Retina (tissue), 1 donor: ENCODE results near the gene FBXO17.

Source experiments
- DNase-seq: peaks from one replicate; pipeline ENCODE4 v3.0.0-alpha.2; 2016

Gene FBXO17

GRCh38 chr19:38915329-38916321 lies 59.9 kb downstream of the FBXO17 start:
- DNase-seq, result no peak

GRCh38 chr19:38913958-38914357 lies 61.6 kb downstream of the FBXO17 start:
- DNase-seq, result no peak

- no peak for DNase-seq
Measured at GRCh38 chr19:38912600-38913514, 62.7 kb downstream of the FBXO17 start.

- no peak for DNase-seq
Measured at GRCh38 chr19:38911388-38912001, 64.0 kb downstream of the FBXO17 start.

- DNase-seq, result no peak
Measured at GRCh38 chr19:38910488-38910887, 65.1 kb downstream of the FBXO17 start.

GRCh38 chr19:38908911-38909310 lies 66.6 kb downstream of the FBXO17 start:
- no peak for DNase-seq

- no peak for DNase-seq
Measured at GRCh38 chr19:38907670-38908069, 67.9 kb downstream of the FBXO17 start.

GRCh38 chr19:38907227-38907626 lies 68.3 kb downstream of the FBXO17 start:
- no peak for DNase-seq

- no peak for DNase-seq
Measured at GRCh38 chr19:38905620-38906019, 69.9 kb downstream of the FBXO17 start.

GRCh38 chr19:38904581-38905539 lies 70.7 kb downstream of the FBXO17 start:
- no peak for DNase-seq

GRCh38 chr19:38901683-38902082 lies 73.9 kb downstream of the FBXO17 start:
- no peak for DNase-seq

GRCh38 chr19:38900743-38901190 lies 74.8 kb downstream of the FBXO17 start:
- DNase-seq, result no peak

- no peak for DNase-seq
Measured at GRCh38 chr19:38900202-38900629, 75.3 kb downstream of the FBXO17 start.

- DNase-seq, result peak; percentile 98
Measured at GRCh38 chr19:38899447-38900201, 75.9 kb downstream of the FBXO17 start, which contains the start of the genes NFKBIB and SIRT2. Gene NFKBIB, plus strand, starts transcription at chr19:38899969. Its CDS starts 64 bp downstream, at chr19:38900033. Gene SIRT2, minus strand, starts transcription at chr19:38899618. Its CDS starts 97 bp downstream, at chr19:38899521.

GRCh38 chr19:38898788-38899446 lies 76.6 kb downstream of the FBXO17 start:
- peak; percentile 20 for DNase-seq

GRCh38 chr19:38894968-38895367 lies 80.6 kb downstream of the FBXO17 start:
- DNase-seq, result no peak

- DNase-seq, result no peak
Measured at GRCh38 chr19:38893341-38893771, 82.2 kb downstream of the FBXO17 start.

- no peak for DNase-seq
Measured at GRCh38 chr19:38892841-38893240, 82.7 kb downstream of the FBXO17 start.

GRCh38 chr19:38891771-38892170 lies 83.8 kb downstream of the FBXO17 start:
- no peak for DNase-seq
